Fibroblast of lung (primary cell): ENCODE results near the gene LGSN. TPM values are rescaled to one million over a fixed set of nuclear protein-coding genes. Genes with fewer than 3 reads are reported as not detected.

ENCODE experiments used
- DNase-seq, 2 donors: peaks; one replicate each; pipeline versions ENCODE4 v3.0.0 to v3.0.0-alpha.2; 2010; ENCODE audit warnings: low read depth in 2 of 2
- H2AFZ ChIP-seq: 2 replicates; pipeline ENCODE4 v1.5.1; 2012; ENCODE audit warnings: low read length, control low read depth, inconsistent platforms
- H3K27ac ChIP-seq: 2 replicates; pipeline ENCODE4 v1.5.1; 2011; ENCODE audit warnings: low read length, control low read depth; ENCODE audit not compliant: insufficient read depth
- H3K27me3 ChIP-seq: 2 replicates; pipeline ENCODE4 v1.5.1; 2011; ENCODE audit warnings: mild to moderate bottlenecking, low read length; ENCODE audit not compliant: control insufficient read depth, insufficient read depth
- H3K36me3 ChIP-seq: 2 replicates; pipeline ENCODE4 v1.5.1; 2011; ENCODE audit warnings: low read length; ENCODE audit not compliant: control insufficient read depth, insufficient read depth
- H3K4me1 ChIP-seq: 2 replicates; pipeline ENCODE4 v1.5.1; 2011; ENCODE audit warnings: low read length; ENCODE audit not compliant: control insufficient read depth, insufficient read depth; ENCODE audit errors: extremely low read depth
- H3K4me2 ChIP-seq: 2 replicates; pipeline ENCODE4 v1.5.1; 2011; ENCODE audit warnings: low read length, control low read depth; ENCODE audit not compliant: insufficient read depth; ENCODE audit errors: extremely low read depth
- H3K4me3 ChIP-seq, 4 experiments: fragments of 200-600 bp in 1 of 4; sonication (generic) in 1 of 4; replicated peaks in 1 of 4; 2 replicates each; pipeline ENCODE4 v1.5.1; 2011 to 2016; ENCODE audit warnings: low read length in 4 of 4, low read depth in 3 of 4, mild to moderate bottlenecking in 3 of 4, control low read depth in 2 of 4, inconsistent platforms in 1 of 4, mixed read lengths in 1 of 4; ENCODE audit not compliant: insufficient read depth in 1 of 4; ENCODE audit errors: control extremely low read depth in 1 of 4
- H3K79me2 ChIP-seq: 2 replicates; pipeline ENCODE4 v1.5.1; 2012; ENCODE audit warnings: mild to moderate bottlenecking, low read length, inconsistent platforms; ENCODE audit not compliant: control insufficient read depth, insufficient read depth
- H3K9ac ChIP-seq: 2 replicates; pipeline ENCODE4 v1.5.1; 2011; ENCODE audit warnings: mild to moderate bottlenecking, low read length, control low read depth; ENCODE audit not compliant: insufficient read depth
- H3K9me3 ChIP-seq: 2 replicates; pipeline ENCODE4 v1.5.1; 2012; ENCODE audit warnings: low read depth, low read length; ENCODE audit not compliant: control insufficient read depth, insufficient read depth
- H4K20me1 ChIP-seq: 2 replicates; pipeline ENCODE4 v1.5.1; 2011; ENCODE audit warnings: low read length; ENCODE audit not compliant: control insufficient read depth, insufficient read depth; ENCODE audit errors: extremely low read depth
- CTCF ChIP-seq, 2 donors: IDR thresholded peaks in 1 of 2; conservative IDR thresholded peaks in 1 of 2; 1 replicate in 1 of 2; 2 replicates in 1 of 2; pipeline ENCODE4 v1.5.1; 2011 to 2012; ENCODE audit warnings: low read length in 2 of 2, control low read depth in 1 of 2, inconsistent platforms in 1 of 2, low read depth in 1 of 2, mild to moderate bottlenecking in 1 of 2
- EZH2 ChIP-seq: IDR thresholded peaks from 2 replicates; pipeline ENCODE4 v1.5.1; 2012; ENCODE audit warnings: low read length, control low read depth, mild to moderate bottlenecking; ENCODE audit errors: missing control alignments
- polyA plus RNA-seq, 2 donors: library from polyadenylated mRNA; depleted of rRNA in 1 of 2; stranded (reverse) in 1 of 2; unstranded in 1 of 2; fragments of >200 nt; gene quantifications; 2 replicates each; pipeline ENCODE4 v1.2.1, GENCODE V29; 2011 to 2012; ENCODE audit warnings: missing spikeins in 1 of 2
- total RNA-seq: library from RNA; depleted of rRNA; stranded (reverse); fragments of >200 nt; gene quantifications from 2 replicates; pipeline ENCODE4 v1.2.1, GENCODE V29; 2014

LGSN gene
- total and polyA plus RNA-seq, 2 donors (not counting 1 experiment from before 2014, with no cell fraction given): under 0.01 TPM; not detected in 1

- H4K20me1 ChIP-seq: no peaks in the 10 kb centered on the region
- H3K9me3 ChIP-seq: no peaks in the 10 kb centered on the region
- H3K4me3 ChIP-seq: no peak overlapping the region
- H3K4me1 ChIP-seq: no peaks in the 10 kb centered on the region
- H3K9ac ChIP-seq: no peak overlapping the region
- no peak overlapping the region for H3K27ac ChIP-seq
- H3K27me3 ChIP-seq: no peaks in the 10 kb centered on the region
- no peaks in the 10 kb centered on the region for H3K79me2 ChIP-seq
- no peaks in the 10 kb centered on the region for H3K36me3 ChIP-seq
- TF ChIP-seq CTCF (conservative IDR thresholded peaks at IDR 0.05 in 1 of 2, IDR thresholded peaks at IDR 0.05 in 1 of 2; ENCODE audit: low read depth in 1 of 2, low read length in 2 of 2): no peak
- TF ChIP-seq EZH2: no peak
- H3K4me2 ChIP-seq: no peak overlapping the region
- no peak overlapping the region for H2AFZ ChIP-seq
- no peak for DNase-seq
Observed at GRCh38 chr6:63295553-63296194, 24.1 kb downstream of the LGSN start.

GRCh38 chr6:63290492-63291058, 29.2 kb downstream of the LGSN start:
- Histone ChIP-seq H3K4me1 (no peaks in the 10 kb centered on the region), H3K79me2 (no peaks in the 10 kb centered on the region), H3K27me3 (no peaks in the 10 kb centered on the region), H3K36me3 (no peaks in the 10 kb centered on the region), H3K9ac (no peak overlapping the region), H3K4me2 (no peak overlapping the region), H2AFZ (no peak overlapping the region), H3K27ac (no peak overlapping the region), H3K4me3 (no peak overlapping the region), H3K9me3 (no peaks in the 10 kb centered on the region), H4K20me1 (no peaks in the 10 kb centered on the region)
- no peak for DNase-seq
- TF ChIP-seq EZH2 (no peak), CTCF (conservative IDR thresholded peaks at IDR 0.05 in 1 of 2, IDR thresholded peaks at IDR 0.05 in 1 of 2; ENCODE audit: low read depth in 1 of 2, low read length in 2 of 2) (no peak)

- no peak for DNase-seq
- Histone ChIP-seq H3K4me1 (no peaks in the 10 kb centered on the region), H3K36me3 (no peaks in the 10 kb centered on the region), H4K20me1 (no peaks in the 10 kb centered on the region), H2AFZ (no peak overlapping the region), H3K27ac (no peak overlapping the region), H3K27me3 (no peaks in the 10 kb centered on the region), H3K4me2 (no peak overlapping the region), H3K4me3 (no peak overlapping the region), H3K9me3 (no peaks in the 10 kb centered on the region), H3K79me2 (no peaks in the 10 kb centered on the region), H3K9ac (no peak overlapping the region)
- no peak for TF ChIP-seq EZH2
Observed at GRCh38 chr6:63289269-63289872, 30.4 kb downstream of the LGSN start.
